GOT3 (cell line): ENCODE data around the gene CCDC150.
"Not testable (repeated sequence)": the region's sequence is repeated elsewhere in the genome, so short reads cannot be mapped to it uniquely, and the experiment has no call there.

Experiments used
- DNase-seq: peaks from one replicate; lab custom pipeline; 2025; ENCODE audit warnings: mixed read lengths; lab: John Stamatoyannopoulos, UW

The CCDC150 gene

GRCh38 chr2:196639180-196640030 lies at the start of gene CCDC150:
Gene CCDC150 (plus strand): TSS chr2:196639715. CDS start chr2:196639767, 52 bp downstream.
- DNase-seq: peak; percentile 87

DNA sequence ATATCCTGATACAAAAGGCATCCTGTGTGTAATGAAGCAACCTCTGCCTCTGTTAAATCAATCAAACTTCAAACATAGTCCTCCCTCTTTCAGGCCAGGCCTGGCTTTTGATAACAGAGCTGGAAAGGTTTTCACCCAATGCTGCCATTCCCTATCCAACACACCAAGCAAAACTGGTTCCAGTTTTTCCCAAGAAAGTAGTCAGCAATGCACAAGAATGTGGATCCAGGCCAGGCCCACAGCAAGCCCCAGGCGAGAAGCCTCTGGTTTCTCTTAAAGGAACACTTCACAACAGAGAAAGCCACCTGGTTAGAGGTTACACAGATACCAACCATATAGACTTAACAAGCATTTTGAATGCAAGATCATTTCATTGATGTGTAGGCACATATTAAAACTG lies 49.2 kb upstream of the CCDC150 start:
- DNase-seq: no peak

DNA sequence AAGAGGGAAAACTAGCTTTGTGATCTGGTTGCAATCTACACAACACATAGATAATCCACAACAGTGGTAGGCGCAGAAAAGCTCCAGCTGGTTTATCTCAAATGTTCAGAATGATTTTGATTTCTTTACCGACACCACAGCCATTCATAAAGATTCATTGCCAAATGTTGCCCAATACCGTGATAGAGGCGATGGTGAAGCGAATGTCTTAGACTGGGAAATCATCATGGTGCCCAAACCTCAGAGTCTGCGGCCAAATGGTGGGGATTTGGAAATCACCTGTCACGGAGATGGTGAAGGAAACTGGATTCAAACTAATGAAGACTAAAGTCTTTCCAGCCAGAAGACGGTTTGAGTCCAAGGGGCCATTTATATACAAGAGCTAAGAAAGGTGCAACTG lies 48.5 kb upstream of the CCDC150 start:
- no peak for DNase-seq

DNA sequence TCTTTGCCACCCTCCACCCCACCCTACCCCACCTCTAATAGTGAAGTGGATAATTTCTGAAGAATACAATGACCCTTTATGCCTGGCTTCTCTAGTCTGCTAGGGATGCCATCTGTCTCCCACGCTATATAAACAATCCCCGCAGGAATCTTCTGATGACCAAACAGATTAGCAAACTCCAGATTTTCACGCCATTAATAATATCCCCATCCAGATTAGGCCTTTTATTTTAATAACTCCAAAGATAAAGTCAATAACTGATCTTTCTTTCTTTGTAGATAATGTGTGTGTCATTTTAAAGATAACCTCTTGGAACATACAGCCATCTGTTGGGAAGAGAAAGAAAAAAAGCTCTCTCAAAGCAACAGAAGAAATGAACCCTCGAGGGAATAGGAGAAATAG lies 47.9 kb upstream of the CCDC150 start:
- DNase-seq: no peak

DNA sequence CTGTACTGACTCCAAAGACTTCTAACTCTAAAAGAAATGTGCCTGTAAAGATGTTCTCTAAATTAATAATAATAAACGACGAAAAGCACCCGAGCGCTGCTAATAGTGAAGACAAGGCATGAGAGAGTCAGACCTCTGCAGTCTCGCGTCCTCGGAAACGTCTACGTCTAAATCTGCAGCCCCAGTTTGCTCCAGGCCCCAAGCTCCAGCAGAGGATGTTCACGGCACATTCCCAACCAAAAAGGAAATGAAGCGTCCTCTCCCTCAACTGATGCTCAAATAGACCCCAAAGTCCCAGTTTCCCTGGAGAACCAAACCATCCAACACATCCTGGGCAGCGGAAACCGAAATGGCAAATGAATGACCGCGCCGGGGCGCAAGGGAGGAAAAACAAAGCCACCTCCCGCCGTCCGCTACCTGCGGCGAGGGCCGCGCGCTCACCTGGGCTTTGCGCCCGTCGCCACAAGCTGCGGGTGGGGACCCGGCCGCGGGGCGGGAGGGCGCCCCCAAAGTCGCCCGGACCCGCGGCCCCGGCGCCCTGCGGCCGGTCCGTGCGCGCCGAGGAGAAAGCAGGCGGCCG lies 47.1 kb upstream of the CCDC150 start:
- DNase-seq: no peak

GRCh38 chr2:196592911-196593881 lies 46.3 kb upstream of the CCDC150 start, which contains the start of gene HECW2:
Gene HECW2 (minus strand): TSS chr2:196593554.
- DNase-seq: no peak

GRCh38 chr2:196594158-196594557 lies 45.4 kb upstream of the CCDC150 start:
- no peak for DNase-seq

DNA sequence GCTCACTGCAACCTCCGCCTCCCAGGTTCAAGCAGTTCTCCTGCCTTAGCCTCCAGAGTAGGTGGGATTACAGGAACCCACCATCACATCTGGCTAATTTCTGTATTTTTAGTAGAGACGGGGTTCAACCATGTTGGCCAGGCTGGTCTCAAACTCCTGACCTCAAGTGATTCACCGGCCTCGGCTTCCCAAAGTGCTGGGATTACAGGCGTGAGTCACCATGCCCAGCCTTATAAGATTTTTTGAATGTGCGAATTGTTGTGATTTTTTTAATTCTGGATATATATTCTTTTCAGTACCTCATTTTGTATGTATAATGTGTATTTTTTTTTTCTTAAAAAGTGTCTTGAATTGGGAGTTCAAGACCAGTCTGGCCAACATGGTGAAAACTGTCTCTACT lies 42.0 kb upstream of the CCDC150 start:
- DNase-seq: no peak

- DNase-seq: no peak
These were observed 41.1 kb upstream of the CCDC150 start for GRCh38 chr2:196598412-196598811.

GRCh38 chr2:196598846-196599245 lies 40.7 kb upstream of the CCDC150 start:
- DNase-seq: no peak

- peak; percentile 28 for DNase-seq
These were observed 37.8 kb upstream of the CCDC150 start for GRCh38 chr2:196601430-196602306.

- no peak for DNase-seq
These were observed 35.3 kb upstream of the CCDC150 start for GRCh38 chr2:196604196-196604595.

GRCh38 chr2:196606516-196606915 lies 33.0 kb upstream of the CCDC150 start:
- DNase-seq: no peak

- DNase-seq: no peak
These were observed 32.4 kb upstream of the CCDC150 start for GRCh38 chr2:196607073-196607472.

DNA sequence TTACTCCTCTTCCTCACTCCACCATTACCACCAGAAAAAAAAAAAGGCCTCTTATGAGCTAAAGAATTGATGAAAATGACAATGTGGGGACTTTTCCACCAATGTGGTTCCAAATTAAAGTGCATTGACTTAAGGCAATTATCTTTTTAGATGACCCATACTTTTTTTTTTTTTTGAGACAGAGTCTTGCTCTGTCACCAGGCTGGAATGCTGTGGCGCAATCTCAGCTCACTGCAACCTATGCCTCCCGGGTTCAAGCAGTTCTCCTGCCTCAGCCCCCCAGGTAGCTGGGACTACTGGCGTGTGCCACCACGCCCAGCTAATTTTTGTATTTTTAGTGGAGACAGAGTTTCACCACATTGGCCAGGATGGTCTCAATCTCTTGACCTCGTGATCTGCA lies 31.6 kb upstream of the CCDC150 start:
- not testable (repeated sequence) for DNase-seq

- DNase-seq: no peak
These were observed 29.7 kb upstream of the CCDC150 start for GRCh38 chr2:196609806-196610205.

GRCh38 chr2:196610796-196611195 lies 28.7 kb upstream of the CCDC150 start:
- no peak for DNase-seq

DNA sequence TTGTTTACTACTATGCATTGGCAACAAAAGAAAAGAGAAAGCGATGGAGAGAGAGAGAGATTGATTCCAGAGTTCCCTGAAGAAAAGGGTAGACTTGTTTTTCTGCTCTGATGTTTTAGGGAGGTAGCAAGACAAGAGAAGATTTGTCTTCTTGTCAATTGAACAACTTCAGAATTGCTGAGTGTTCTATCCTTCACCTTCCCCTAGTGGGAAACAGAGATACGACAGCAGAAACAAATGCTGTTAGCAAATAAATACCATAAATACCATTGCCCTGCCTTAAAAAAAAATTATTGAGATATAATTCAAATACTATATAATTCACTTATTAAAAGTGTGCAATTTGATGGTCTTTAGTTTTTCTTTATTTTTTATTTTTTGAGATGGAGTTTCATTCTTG lies 26.2 kb upstream of the CCDC150 start:
- no peak for DNase-seq

GRCh38 chr2:196617430-196617829 lies 22.1 kb upstream of the CCDC150 start:
- no peak for DNase-seq

DNA sequence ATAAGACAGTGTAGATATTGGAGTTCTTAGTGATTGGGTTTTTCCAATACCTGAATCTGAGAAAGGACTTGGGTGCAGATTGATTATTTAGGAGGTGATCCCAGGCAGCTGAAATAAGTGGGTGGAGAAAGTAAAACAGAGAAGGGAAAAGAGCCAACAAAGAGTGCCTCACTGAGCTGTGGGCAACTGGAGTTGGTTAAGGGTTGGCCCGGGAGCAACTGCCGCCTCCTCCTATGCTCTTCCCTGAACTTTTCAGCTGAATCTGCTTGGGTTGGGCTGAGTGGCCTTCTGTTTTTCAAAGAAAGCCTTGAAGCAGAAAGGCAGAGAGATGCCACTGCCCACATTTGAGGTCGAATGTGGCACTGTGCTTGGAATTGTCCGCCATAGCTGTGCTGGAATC lies 20.9 kb upstream of the CCDC150 start:
- no peak for DNase-seq

DNA sequence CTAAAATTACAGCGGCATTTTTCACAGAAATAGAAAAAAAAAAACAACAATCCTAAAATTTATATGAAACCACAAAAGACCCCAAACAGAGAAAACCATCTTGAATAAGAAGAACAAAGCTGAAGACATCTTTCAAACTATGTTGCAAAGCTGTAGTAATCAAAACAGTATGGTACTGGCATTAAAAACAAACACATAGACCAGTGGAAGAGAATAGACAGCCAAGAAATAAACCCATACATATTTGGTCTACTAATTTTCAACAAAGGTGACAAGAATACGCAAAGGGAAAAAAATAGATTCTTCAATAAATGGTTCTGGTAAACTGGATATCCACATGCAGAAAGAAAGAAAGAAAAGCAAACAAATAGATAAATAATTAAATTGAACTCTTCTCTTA lies 9.0 kb upstream of the CCDC150 start:
- no peak for DNase-seq
